Measurements from ENCODE around the gene AKR1C3.
"Not testable (repeated sequence)": the region's sequence is repeated elsewhere in the genome, so short reads cannot be mapped to it uniquely, and the experiment has no call there.

DNA sequence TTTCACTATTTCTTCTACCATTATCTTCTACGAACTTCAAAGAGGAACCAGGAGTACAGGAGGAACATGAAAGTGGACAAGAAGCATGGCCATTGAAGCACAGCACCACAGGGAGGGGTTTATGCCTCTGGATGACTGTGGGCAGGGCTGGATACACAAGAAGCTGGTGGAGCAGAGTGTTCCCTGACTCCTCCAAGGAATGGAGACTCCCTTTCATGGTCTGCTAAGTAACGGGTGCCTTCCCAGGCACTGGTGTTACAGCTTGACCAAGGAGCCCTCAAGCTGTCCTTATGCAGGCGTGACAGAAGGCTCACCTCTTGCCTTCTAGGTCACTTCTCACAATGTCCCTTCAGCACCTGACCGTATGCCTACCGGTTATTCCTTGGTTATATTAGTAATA lies 47.2 kb upstream of the AKR1C3 start:
- TF ChIP-seq, protein P1, sequence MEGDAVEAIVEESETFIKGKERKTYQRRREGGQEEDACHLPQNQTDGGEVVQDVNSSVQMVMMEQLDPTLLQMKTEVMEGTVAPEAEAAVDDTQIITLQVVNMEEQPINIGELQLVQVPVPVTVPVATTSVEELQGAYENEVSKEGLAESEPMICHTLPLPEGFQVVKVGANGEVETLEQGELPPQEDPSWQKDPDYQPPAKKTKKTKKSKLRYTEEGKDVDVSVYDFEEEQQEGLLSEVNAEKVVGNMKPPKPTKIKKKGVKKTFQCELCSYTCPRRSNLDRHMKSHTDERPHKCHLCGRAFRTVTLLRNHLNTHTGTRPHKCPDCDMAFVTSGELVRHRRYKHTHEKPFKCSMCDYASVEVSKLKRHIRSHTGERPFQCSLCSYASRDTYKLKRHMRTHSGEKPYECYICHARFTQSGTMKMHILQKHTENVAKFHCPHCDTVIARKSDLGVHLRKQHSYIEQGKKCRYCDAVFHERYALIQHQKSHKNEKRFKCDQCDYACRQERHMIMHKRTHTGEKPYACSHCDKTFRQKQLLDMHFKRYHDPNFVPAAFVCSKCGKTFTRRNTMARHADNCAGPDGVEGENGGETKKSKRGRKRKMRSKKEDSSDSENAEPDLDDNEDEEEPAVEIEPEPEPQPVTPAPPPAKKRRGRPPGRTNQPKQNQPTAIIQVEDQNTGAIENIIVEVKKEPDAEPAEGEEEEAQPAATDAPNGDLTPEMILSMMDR (conservative IDR thresholded peaks at IDR 0.05; ENCODE audit: low read length) = not testable (repeated sequence)
- TF ChIP-seq EZH2phosphoT487 (IDR thresholded peaks at IDR 0.05; ENCODE audit: borderline replicate concordance, low read depth, low read length) = not testable (repeated sequence)
